Keratinocyte (primary cell): ENCODE data around the gene CDK14.

Experiments
- EZH2 ChIP-seq: IDR thresholded peaks from one replicate; pipeline ENCODE4 v1.6.1; 2012; ENCODE audit warnings: inconsistent platforms, mild to moderate bottlenecking, low read length, moderate library complexity
- TF ChIP-seq, protein P1 (sequence below), 3 experiments: IDR thresholded peaks in 1 of 3; conservative IDR thresholded peaks in 1 of 3; optimal IDR thresholded peaks in 1 of 3; 2 replicates in 2 of 3; 3 replicates in 1 of 3; pipeline versions ENCODE3 to v1.5.1; 2011; ENCODE audit warnings: low read length in 3 of 3, mild to moderate bottlenecking in 3 of 3, moderate library complexity in 2 of 3, control low read depth in 1 of 3, inconsistent platforms in 1 of 3; ENCODE audit not compliant: insufficient read depth in 2 of 3; ENCODE audit errors: extremely low read depth in 1 of 3

DNA sequence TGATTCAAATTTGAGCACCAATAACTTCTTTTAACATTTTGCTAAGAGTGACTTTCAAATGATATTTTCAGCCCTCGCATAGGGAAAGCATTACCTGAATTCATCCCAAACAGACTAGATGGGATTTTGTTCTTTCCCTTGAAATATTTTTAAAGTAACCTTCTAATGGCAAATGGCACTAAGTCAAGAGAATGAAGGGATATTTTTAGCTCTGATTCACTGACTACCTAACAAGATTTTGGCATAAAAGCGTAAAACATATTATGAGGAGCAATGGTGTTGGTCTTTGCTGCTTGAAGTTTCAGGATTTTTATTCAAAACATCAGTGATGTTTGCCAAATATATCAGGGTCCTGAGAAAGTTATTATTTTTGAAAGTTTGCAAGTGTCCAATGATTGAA is 290.3 kb downstream of the CDK14 start:
- TF ChIP-seq, protein P1, sequence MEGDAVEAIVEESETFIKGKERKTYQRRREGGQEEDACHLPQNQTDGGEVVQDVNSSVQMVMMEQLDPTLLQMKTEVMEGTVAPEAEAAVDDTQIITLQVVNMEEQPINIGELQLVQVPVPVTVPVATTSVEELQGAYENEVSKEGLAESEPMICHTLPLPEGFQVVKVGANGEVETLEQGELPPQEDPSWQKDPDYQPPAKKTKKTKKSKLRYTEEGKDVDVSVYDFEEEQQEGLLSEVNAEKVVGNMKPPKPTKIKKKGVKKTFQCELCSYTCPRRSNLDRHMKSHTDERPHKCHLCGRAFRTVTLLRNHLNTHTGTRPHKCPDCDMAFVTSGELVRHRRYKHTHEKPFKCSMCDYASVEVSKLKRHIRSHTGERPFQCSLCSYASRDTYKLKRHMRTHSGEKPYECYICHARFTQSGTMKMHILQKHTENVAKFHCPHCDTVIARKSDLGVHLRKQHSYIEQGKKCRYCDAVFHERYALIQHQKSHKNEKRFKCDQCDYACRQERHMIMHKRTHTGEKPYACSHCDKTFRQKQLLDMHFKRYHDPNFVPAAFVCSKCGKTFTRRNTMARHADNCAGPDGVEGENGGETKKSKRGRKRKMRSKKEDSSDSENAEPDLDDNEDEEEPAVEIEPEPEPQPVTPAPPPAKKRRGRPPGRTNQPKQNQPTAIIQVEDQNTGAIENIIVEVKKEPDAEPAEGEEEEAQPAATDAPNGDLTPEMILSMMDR (optimal IDR thresholded peaks at IDR 0.05 in 1 of 3, IDR thresholded peaks at IDR 0.05 in 1 of 3, conservative IDR thresholded peaks at IDR 0.05 in 1 of 3; ENCODE audit: extremely low read depth in 1 of 3, insufficient read depth in 2 of 3, low read length in 3 of 3), result no peak
- no peak for TF ChIP-seq EZH2
